Right renal cortex interstitium (tissue), 3 donors: ENCODE results near the gene IFNA16. TPM values are rescaled to one million over a fixed set of nuclear protein-coding genes. Genes with fewer than 3 reads are reported as not detected.
"Not testable (repeated sequence)": the region's sequence is repeated elsewhere in the genome, so short reads cannot be mapped to it uniquely, and the experiment has no call there.

Source experiments
- DNase-seq, 3 donors: peaks; one replicate each; pipeline ENCODE4 v3.0.0-alpha.2; 2013; ENCODE audit warnings: low read depth in 3 of 3, low spot score in 2 of 3
- polyA plus RNA-seq, 3 donors: library from polyadenylated mRNA; unstranded; fragments of 120-200 nt; gene quantifications; one replicate each; pipeline ENCODE4 v1.2.1, GENCODE V29; 2013; ENCODE audit not compliant: insufficient read length in 3 of 3

IFNA16 gene
- polyA plus RNA-seq, 3 donors, result not detected

- DNase-seq, result no peak
Observed at GRCh38 chr9:21205204-21205603, 11.9 kb downstream of the IFNA16 start.

GRCh38 chr9:21202105-21202504 lies 15.0 kb downstream of the IFNA16 start, which contains the start of gene IFNA7:
Gene IFNA7, minus strand, starts transcription at chr9:21202205. Its CDS starts 40 bp downstream, at chr9:21202165.
- DNase-seq, result not testable (repeated sequence)

GRCh38 chr9:21194867-21195776 lies 22.0 kb downstream of the IFNA16 start:
- not testable (repeated sequence) for DNase-seq

- not testable (repeated sequence) for DNase-seq
Observed at GRCh38 chr9:21187487-21187886, 29.6 kb downstream of the IFNA16 start, which contains the start of gene IFNA4. Gene IFNA4, minus strand, starts transcription at chr9:21187587. Its CDS starts 56 bp downstream, at chr9:21187531.

- DNase-seq, result not testable (repeated sequence)
Observed at GRCh38 chr9:21182810-21183736, 34.0 kb downstream of the IFNA16 start.

- no peak for DNase-seq
Observed at GRCh38 chr9:21174671-21175070, 42.4 kb downstream of the IFNA16 start.

- no peak for DNase-seq
Observed at GRCh38 chr9:21172156-21172555, 45.0 kb downstream of the IFNA16 start.

- DNase-seq, result no peak
Observed at GRCh38 chr9:21171351-21171750, 45.8 kb downstream of the IFNA16 start.

- DNase-seq, result not testable (repeated sequence)
Observed at GRCh38 chr9:21166560-21166959, 50.6 kb downstream of the IFNA16 start, which contains the start of gene IFNA21. Gene IFNA21, minus strand, starts transcription at chr9:21166660. Its CDS starts 48 bp downstream, at chr9:21166612.

Other genes starting within 250 kb of the IFNA16 start
- 1 to 10 TPM; 2.8 to 3.4 (median 3.1) TPM for gene HACD4, start 185.7 kb downstream of the IFNA16 start, polyA plus RNA-seq
- gene IFNB1, start 139.4 kb downstream of the IFNA16 start, polyA plus RNA-seq, result not detected
- gene IFNW1, start 75.5 kb downstream of the IFNA16 start, polyA plus RNA-seq, result not detected
- gene IFNA21, start 50.7 kb downstream of the IFNA16 start, polyA plus RNA-seq, result not detected
- gene IFNA4, start 29.7 kb downstream of the IFNA16 start, polyA plus RNA-seq, result not detected
- gene IFNA7, start 15.1 kb downstream of the IFNA16 start, polyA plus RNA-seq, result not detected
- not detected for gene IFNA10, start 10.2 kb downstream of the IFNA16 start, polyA plus RNA-seq
- gene IFNA17, start 10.9 kb upstream of the IFNA16 start, polyA plus RNA-seq, result not detected
- not detected for gene IFNA14, start 22.7 kb upstream of the IFNA16 start, polyA plus RNA-seq
- gene IFNA5, start 88.0 kb upstream of the IFNA16 start, polyA plus RNA-seq, result not detected
- 10 to 100 TPM; 54.4 to 58.0 (median 57.5) TPM for gene KLHL9, start 118.1 kb upstream of the IFNA16 start, polyA plus RNA-seq
- not detected for gene IFNA6, start 133.6 kb upstream of the IFNA16 start, polyA plus RNA-seq
- gene IFNA13, start 150.7 kb upstream of the IFNA16 start, polyA plus RNA-seq, result not detected
- gene IFNA2, start 168.1 kb upstream of the IFNA16 start, polyA plus RNA-seq, result not detected
- not detected for gene IFNA8, start 191.8 kb upstream of the IFNA16 start, polyA plus RNA-seq
- not detected for gene IFNA1, start 223.1 kb upstream of the IFNA16 start, polyA plus RNA-seq